Ramos (cell line): ENCODE measurements around the gene ZNF365.
"Not testable (repeated sequence)": the region's sequence is repeated elsewhere in the genome, so short reads cannot be mapped to it uniquely, and the experiment has no call there.

Experiments
- in situ Hi-C: fragments of 300-500 bp; cut with MboI; formaldehyde crosslinking; loops from one replicate; pipeline ENCODE4 v1.14.3; 2022; ENCODE audit warnings: low sequenced_read_pairs; ENCODE audit not compliant: unreplicated experiment

ZNF365 gene, protein sequence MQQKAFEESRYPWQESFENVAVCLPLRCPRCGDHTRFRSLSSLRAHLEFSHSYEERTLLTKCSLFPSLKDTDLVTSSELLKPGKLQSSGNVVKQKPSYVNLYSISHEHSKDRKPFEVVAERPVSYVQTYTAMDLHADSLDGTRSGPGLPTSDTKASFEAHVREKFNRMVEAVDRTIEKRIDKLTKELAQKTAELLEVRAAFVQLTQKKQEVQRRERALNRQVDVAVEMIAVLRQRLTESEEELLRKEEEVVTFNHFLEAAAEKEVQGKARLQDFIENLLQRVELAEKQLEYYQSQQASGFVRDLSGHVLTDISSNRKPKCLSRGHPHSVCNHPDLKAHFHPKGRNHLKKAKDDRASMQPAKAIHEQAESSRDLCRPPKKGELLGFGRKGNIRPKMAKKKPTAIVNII

DNA sequence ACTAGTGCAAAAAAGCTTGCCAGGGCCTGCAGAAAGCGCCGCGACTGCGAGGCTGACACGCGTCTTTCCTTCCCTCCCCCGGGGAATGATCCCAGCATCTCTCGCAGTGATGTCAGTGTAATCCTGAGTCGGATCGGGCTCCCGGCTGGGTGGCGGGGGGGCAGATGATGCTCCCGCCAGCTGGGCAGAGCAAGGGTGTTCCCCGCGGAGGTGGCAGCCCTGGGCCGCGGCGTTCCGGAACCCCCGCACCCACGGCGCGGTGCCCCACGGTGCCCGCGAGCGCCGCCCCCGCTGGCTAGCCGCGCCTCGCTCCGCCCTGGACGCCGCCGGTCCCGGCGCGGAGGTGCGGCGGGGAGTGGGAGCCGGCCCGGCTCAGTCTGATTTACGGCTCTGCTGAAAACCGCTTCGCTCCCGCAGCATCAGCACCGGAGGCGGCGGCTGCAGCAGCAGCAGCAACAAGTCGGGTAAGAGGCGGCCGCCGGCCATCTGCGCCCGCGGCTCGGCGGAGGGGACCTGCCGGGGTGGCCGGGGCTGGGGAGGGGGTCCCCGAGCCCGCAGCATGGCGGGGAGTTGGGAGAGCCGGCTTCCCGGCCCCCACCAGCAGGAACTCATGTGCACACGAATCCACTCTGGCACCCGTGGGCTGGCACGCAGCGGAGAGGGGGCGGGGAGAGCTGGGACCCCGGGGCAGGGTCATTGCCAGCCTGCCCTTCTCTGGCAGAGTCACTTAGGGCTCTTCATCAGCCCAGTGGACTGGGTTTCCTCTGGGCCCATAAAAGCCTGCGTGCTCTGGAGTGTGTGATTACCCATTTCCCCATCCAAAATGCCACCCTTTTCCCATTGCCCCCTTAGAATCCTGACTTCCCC lies at the start of gene ZNF365:
TSS of gene ZNF365 (plus strand) at position 375 of the 867 bp plus-strand sequence. CDS start 1,825 bp downstream, outside the sequence.
- in situ Hi-C loops, result no loop called here

DNA sequence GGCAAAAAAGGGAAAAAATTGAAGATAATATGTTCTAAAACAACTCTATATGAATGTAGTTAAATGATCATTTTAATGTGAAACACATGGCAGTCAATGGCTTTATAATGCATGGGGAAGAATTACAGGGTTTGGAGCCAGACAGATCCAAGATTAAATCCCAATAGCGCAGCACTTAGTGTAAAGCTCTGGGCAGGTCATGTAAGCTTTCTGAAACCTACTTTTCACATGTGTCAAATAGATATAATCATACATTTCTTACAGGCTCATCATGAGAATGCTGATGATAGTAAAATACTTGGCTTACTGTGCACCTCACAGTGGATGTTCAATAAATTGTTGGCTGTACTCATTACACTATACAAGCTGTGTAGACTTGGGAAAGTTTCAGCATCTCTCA lies 48.0 kb upstream of the ZNF365 start:
- in situ Hi-C loops, result no loop called here

DNA sequence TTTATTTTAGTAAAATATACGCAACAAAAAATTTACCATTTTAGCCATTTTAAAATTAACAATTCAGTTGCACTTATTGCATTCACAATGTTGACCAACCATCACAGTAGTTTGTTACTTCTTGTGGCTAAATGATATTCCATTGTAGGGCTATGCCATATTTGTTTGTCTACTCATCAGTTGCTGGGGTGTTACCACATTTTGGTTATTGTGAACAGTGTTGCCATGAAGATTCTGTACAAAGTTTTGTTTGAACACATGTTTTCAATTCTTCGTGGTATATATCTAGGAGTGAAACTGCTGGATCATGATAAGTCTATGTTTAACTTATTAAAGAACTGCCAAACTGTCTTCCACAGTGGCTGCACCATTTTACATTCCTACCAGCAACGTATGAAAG lies 46.3 kb upstream of the ZNF365 start:
- in situ Hi-C loops, result no loop called here

DNA sequence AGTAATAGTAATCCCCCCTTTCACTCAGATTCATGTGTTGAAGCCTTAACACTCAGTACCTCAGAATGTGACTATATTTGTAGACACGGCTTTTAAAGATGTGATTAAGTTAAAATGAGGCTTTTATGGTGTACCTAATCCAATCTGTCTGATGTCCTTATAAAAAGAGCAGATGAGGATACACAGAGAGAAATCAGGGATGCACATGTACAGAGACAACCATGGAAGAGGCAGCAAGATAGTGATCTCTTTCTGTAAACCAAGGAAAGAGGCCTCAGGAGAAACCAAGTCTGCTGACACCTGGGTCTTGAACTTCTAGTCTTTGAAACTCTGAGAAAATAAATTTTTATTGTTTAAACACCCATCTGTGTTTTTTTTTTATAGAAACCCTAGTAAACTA lies 44.0 kb upstream of the ZNF365 start:
- in situ Hi-C loops, result no loop called here

DNA sequence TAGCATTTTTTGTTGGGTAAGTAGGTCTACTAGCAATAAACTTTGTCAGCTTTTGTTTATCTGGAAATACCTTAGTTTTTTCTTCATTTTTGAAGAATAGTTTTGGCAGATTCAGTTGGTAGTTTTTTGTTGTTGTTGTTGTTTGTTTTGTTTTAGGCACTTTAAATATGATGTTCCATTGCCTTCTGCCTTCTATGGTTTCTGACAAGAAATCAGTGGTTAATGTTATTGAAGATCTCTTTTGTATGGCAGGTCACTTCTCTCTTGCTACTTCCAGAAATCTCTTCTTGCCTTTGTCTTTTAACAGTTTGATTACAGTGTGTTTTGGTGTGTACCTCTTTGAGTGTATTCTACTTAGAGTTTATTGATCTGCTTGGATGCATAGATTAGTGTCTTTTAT lies 41.8 kb upstream of the ZNF365 start:
- in situ Hi-C loops, result no loop called here

DNA sequence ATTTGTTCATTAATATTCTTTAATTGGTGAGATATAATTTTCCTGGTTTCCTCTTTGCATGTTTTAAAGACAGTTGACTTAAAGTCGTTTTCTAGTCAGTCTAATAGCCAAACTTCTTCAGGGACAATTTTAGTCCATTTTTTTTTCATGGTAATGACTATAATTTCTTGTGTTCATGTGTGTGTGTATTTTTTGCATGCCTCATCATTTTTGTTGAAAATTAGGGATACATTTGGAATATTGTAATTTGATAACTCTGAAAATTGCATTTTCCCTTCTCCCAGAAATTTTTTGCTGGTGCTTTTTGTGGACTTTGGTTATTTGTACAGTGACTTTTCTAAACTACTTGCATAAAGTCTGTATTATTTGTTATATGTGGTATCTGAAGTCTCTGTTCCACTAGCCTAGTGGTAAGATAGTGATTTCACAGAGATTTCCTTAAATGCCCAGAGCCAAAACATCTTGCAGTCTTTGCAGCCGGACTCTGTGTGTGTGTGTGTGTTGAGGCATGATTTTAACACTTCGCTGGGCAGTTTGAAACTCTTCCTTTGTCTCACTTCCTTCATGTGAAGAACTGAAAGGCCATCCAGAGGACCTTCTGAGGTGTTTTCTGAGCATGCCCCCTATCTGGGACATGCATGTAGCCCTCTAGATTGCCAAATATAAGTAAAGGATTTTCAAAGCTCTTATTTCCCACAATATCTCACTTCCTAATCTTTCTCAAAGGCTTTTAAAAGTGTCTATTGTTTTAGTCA lies 40.9 kb upstream of the ZNF365 start:
- in situ Hi-C loops, result no loop called here

DNA sequence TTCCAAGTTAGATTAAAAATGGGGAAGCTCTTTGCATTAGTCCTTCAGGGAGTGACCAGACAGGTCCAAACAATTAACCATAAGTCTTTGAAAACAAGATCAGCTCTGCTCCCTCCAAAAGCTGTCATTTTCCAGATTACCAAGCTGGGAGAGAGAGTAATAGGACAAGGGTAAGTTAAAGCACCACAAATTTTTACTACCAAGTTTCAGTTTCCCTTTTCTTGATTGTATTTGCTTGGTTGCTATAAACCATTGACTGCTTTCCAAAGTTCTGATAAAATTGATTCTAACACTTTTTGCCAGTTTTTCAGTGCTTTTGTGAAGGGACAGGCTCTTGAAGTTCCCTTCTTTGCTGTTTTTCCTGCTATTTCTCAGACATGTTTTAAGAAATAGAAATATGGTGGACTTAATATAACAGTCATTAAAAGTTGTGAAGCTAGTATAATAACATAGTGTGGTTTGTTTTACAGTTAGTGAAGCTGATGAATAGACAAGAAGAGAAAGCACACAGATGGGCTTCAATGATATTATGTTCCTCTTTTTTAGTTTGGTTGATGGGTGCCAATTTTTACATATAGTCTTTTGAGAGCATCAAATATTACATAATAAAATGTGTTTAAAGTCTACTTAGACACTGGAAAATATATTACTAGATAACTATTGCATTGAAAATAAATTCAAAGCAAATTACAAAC lies 40.0 kb upstream of the ZNF365 start:
- in situ Hi-C loops, result no loop called here

DNA sequence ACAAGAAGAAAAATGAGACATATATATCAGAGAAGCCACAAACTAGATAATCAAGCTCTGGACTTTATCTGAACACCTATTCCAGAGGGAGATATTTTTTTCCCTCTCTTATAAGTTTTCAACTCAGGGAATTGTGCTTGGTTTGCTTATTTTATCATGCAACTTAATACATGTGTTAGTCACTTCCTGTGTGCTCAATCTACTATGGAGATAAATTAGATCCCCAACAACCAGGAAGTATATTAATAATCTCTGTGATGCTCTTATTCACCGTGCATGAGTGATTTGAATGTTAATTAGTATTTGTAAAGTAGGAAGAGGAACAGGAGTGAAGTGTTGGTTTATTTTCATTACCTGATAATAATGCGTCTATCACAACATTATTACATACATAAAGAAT lies 38.8 kb upstream of the ZNF365 start:
- in situ Hi-C loops, result no loop called here

DNA sequence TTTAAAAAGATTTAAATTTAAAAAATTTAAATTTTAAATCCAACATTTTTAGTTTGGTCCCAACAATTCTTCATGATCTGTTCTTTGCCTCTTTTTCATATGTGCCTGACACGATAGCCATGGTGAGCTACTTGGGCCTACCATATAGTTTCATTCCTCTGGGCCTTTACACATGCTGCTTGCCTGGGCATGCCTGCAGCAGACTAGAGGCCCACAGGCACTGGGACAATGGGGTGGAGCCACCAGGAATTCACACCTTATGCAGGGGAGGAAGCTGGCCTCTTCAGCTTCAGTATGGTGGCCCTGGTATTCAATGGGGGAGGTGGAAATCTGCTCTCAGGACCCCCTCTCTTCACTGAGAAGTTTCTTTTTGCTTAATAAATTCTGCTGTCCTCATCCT lies 37.8 kb upstream of the ZNF365 start:
- in situ Hi-C loops, result no loop called here

DNA sequence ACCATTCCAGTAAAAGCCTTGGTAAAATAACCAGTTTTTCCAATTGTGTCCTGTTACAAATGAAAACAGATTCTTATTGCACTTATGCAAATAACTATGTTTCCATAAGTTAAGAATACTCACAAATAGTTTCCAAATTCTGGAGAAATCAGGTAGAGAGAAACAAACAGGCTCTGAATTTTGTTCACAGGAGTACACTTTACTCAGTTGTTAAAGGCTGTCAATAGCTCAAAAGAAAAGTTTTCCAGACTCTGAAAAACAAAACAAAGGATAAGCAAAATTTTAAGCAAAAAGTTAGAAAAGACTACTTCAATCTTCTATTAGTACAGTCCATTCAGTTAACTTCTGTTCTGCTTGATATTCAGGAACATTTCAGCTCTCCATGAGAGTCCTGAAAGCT lies 32.8 kb upstream of the ZNF365 start:
- in situ Hi-C loops, result no loop called here

DNA sequence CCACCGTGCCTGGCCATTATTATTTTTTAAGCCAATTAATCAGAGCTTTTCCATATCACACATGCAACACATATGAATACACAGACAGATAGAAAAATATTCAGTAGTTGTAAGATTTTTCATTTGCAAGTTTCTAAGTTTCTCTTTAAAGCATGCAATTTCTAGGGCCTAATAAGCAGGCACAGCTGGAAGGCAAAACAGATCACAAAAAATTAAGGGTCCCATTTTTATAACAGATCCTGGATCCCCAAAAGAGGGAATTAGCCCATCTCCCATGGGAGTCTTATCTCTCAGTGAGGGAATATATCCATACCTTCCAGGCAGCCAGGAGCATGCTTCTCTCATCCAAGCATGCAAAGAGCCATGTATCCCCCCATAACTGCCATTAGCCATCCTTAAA lies 31.2 kb upstream of the ZNF365 start:
- in situ Hi-C loops, result no loop called here

DNA sequence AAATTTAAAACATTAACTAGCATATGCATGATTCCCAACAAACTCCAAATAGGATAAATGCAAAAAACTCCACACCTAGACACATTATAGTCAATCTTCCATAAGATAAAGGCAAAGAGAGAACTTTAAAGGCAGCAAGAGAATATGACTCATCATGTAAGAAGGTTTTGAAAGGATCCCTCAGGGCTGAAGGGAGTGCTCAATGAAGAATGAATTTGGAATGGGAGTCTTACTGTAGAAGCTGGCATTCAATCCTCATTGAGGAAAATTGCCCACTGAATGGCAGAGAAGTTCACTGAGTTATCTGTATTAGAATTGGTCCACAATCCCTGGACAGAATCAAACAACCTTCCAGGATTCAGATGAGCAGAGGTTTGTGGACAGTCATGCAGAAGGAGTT lies 26.1 kb upstream of the ZNF365 start:
- in situ Hi-C loops, result no loop called here

DNA sequence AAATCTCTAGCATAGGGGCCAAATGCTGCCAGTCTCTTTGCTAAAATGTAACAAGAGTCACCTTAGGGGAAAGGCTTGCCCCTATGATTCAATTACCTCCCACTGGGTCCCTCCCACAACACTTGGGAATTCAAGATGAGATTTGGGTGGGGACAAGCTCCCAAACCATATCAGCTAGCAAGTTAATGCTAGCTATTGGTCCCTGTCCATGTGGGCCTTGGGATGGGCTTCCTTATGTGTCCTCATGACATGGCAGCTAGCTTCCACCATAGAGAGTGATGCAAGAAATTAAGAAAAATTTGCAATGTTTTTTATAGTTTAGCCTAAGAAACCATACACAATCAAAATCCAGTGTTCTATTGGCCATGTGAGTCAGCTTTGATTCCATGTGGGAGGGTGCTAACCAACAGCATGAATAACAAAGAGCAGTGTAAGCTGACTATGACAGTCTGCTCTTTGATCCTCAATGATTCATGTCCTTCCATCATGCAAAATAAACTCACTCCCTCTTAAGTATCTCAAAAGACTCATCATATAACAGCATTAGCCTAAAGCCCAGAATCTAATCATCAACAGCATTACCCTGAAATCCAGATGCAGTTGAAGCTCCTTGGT lies 21.7 kb upstream of the ZNF365 start:
- in situ Hi-C loops, result no loop called here

DNA sequence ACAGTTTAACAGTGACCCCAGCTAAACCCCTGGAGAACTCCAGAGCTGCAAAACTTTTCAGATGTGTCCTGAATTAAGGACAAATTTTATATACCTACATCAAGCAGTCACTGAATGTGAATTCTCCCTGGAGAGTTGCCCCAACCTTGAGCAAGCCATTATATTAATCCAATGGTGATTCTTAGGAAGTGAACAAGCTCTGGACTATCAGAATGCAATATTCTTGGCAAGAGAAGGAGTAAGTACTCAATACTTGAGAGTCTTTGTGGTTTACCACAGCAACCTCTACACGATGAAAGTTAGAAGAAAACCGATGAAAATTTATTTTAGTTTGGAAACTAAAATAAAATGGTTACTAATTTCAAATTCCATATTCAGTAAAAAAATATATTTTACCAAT lies 19.3 kb upstream of the ZNF365 start:
- in situ Hi-C loops, result no loop called here

DNA sequence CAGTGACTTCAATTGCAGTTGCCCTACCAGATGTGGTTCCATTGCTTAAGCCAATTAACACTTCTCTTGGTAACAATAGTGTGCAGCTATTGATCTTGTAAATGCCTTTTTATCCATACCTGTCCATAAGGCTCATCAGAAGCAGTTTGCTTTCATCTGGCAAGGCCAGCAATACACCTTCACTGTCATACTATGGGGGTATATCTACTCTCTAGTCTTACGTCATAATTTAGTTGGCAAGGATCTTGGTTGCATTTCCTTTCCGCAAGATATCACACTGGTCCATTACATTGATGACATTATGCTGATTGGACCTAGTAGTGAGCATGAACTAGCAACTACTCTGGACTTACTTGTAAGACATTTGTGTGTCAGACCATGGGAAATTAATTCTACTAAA lies 17.7 kb upstream of the ZNF365 start:
- in situ Hi-C loops, result no loop called here

DNA sequence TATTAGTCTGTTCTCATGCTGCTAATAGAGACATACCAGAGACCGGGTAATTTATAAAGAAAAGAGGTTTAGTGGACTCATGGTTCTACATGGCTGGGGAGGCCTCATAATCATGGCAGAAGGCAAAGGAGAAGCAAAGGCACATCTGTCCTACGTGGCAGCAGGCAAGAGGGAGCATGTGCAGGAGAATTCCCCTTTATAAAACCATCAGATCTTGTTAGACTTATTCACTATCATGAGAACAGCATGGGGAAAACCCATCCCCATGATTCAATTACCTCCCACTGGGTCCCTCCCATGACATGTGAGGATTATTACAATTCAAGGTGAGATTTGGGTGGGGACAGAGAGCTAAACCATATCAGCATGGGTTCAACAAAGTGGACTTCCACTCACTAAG lies 16.0 kb upstream of the ZNF365 start:
- in situ Hi-C loops, result not testable (repeated sequence)

DNA sequence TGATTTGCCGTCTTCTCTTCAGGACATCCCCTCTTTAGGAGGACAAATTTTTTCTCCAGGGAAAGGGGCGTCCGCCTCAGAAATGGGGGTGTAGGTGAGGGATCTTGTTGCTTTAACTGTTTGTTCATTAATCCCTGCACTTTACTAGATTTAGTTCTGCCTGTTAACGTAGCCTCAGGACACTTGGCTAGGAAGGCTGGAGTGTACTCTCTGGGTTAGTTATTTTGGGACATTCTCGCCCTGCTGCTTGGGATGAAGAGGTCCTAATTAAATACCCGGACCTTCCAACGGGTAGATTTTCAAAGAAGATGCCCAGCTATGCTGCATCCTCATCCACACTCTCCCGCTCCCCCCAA lies 552 bp upstream of the ZNF365 start:
- in situ Hi-C loops, result no loop called here

DNA sequence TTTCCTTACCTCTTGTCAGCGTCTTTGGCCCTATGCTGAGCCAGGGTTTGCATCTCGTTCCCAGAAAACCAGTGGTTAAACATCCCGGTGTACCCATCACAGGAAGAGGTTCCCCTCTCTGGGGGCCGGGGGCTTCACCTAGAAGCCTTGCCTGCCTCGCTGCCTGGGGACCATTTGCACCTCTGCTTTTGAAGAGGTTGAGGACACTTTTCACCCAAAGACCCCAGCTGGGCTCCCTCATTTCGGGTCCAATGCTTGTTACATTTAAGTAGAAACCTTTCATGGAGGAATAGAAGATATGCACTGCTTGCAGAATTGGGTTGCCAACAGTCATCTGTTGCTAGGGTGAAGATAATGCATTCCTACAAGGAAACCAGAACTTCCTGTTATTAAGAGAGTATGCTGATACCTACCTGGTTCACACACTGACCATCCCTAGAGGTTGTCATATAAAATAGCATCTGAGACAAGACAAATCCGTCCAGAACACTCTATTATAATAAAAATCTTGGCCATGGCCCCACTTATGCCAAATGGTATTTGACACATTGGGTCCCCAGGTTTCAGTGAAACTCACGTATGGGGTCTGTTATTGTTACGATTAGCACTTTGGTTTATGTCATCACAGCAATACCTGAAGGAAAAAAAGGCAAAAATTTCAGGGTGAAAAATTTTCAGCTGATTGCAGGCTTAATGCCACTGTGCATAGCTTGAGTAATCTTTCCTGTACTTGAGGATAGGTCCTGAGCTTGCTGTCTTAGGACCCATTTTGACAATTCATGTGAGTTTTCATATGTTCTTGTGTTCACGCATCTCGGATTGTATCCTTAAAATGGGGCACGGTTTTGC lies 917 bp downstream of the ZNF365 start:
- in situ Hi-C loops, result no loop called here
